A549 (cell line): ENCODE results near the gene KRTAP17-1. TPM values are rescaled to one million over a fixed set of nuclear protein-coding genes. Genes with fewer than 3 reads are reported as not detected.

Source experiments
- ATAC-seq, 2 experiments: fragments of 200-7000 bp in 1 of 2; fragments of >200 bp in 1 of 2; cut with Nextera tagmentation in 1 of 2; cut with Tn5 transposase in 1 of 2; 3 replicates each; pipeline versions ENCODE4 v1.8.0 to v1.9.1; 2018 to 2020; ENCODE audit warnings: mild to moderate bottlenecking in 1 of 2, moderate library complexity in 1 of 2
- CTCF ChIA-PET: fragments of 300-600 bp; sonication (Branson Sonifier 250); formaldehyde crosslinking; extraction: SDS; loops from one replicate; lab custom pipeline; 2021; ENCODE audit warnings: antibody characterized with exemption, inconsistent platforms; lab: Yijun Ruan, JAX
- POLR2A ChIA-PET: fragments of 350-600 bp; formaldehyde crosslinking; extraction: SDS; loops from one replicate; lab custom pipeline; 2021; ENCODE audit warnings: antibody characterized with exemption, inconsistent platforms; lab: Yijun Ruan, JAX
- DNase-seq, 2 experiments: peaks; one replicate each; pipeline versions ENCODE4 v3.0.0 to v3.0.0-alpha.2; 2011 to 2016; ENCODE audit warnings: low read depth in 1 of 2, low spot score in 1 of 2
- FAIRE-seq: peaks from 2 replicates; lab custom pipeline; 2011; peaks lifted over from hg19 to GRCh38; lab: Jason Lieb, UNC
- H3K27ac ChIP-seq, 2 experiments: fragments of >200 bp; sonication (Bioruptor Twin); formaldehyde crosslinking; 3 replicates each; pipeline ENCODE4 v1.5.1; 2016 to 2017
- H3K4me1 ChIP-seq: fragments of >200 bp; sonication (Bioruptor Twin); formaldehyde crosslinking; 3 replicates; pipeline ENCODE4 v1.6.1; 2016
- H3K4me2 ChIP-seq: fragments of >200 bp; sonication (Bioruptor Twin); formaldehyde crosslinking; 3 replicates; pipeline ENCODE4 v1.6.1; 2016
- H3K4me3 ChIP-seq: fragments of >200 bp; sonication (Bioruptor Twin); formaldehyde crosslinking; 3 replicates; pipeline ENCODE4 v1.5.1; 2016
- H3K9me3 ChIP-seq: fragments of >200 bp; sonication (Bioruptor Twin); formaldehyde crosslinking; 3 replicates; pipeline ENCODE4 v1.6.1; 2016
- ATOH8 ChIP-seq: fragments of 250-450 bp; sonication (Bioruptor Pico); IDR thresholded peaks from 2 replicates; pipeline ENCODE4 v1.5.0; 2020; ENCODE audit warnings: low read depth, mild to moderate bottlenecking, moderate library complexity
- BCL3 ChIP-seq: fragments of >200 bp; sonication (Bioruptor Twin); formaldehyde crosslinking; IDR thresholded peaks from 3 replicates; pipeline ENCODE4 v1.6.1; 2016
- CBX8 ChIP-seq: fragments of 200-600 bp; sonication (generic); IDR thresholded peaks from 2 replicates; pipeline ENCODE4 v1.6.1; 2016
- CHD2 ChIP-seq: fragments of 150-350 bp; IDR thresholded peaks from 2 replicates; pipeline ENCODE4 v1.6.1; 2014; ENCODE audit warnings: low read length; ENCODE audit not compliant: partially characterized antibody
- E2F6 ChIP-seq: IDR thresholded peaks from 2 replicates; pipeline ENCODE4 v1.6.1; 2012; ENCODE audit warnings: low read depth, borderline replicate concordance
- EHF ChIP-seq: fragments of 250-450 bp; sonication (Bioruptor Pico); IDR thresholded peaks from 2 replicates; pipeline ENCODE4 v1.5.0; 2020; ENCODE audit warnings: mild to moderate bottlenecking
- EHMT2 ChIP-seq: fragments of 200-600 bp; sonication (generic); IDR thresholded peaks from 2 replicates; pipeline ENCODE4 v1.6.1; 2016; ENCODE audit warnings: antibody characterized with exemption, low read depth, mild to moderate bottlenecking, moderate library complexity
- ESRRA ChIP-seq: fragments of 150-350 bp; IDR thresholded peaks from 2 replicates; pipeline ENCODE4 v1.6.1; 2014; ENCODE audit warnings: mild to moderate bottlenecking, low read length, borderline replicate concordance
- FOSL2 ChIP-seq, 2 experiments: fragments of 450-650 bp in 1 of 2; fragments of >200 bp in 1 of 2; sonication (Bioruptor Twin) in 1 of 2; formaldehyde crosslinking; IDR thresholded peaks; 2 replicates each; pipeline versions ENCODE4 v1.5.0 to v1.6.1; 2016 to 2020; ENCODE audit warnings: mild to moderate bottlenecking in 1 of 2, moderate library complexity in 1 of 2
- FOXS1 ChIP-seq: fragments of 250-450 bp; sonication (Bioruptor Pico); IDR thresholded peaks from 2 replicates; pipeline ENCODE4 v1.5.0; 2020; ENCODE audit warnings: mild to moderate bottlenecking, moderate library complexity
- GATA3 ChIP-seq: IDR thresholded peaks from 2 replicates; pipeline ENCODE4 v1.6.1; 2012; ENCODE audit warnings: borderline replicate concordance
- HDAC2 ChIP-seq: fragments of 200-600 bp; sonication (generic); IDR thresholded peaks from 2 replicates; pipeline ENCODE4 v1.6.1; 2016
- HES2 ChIP-seq: fragments of >200 bp; sonication (Bioruptor Twin); formaldehyde crosslinking; IDR thresholded peaks from 2 replicates; pipeline ENCODE4 v1.6.1; 2016
- HEYL ChIP-seq: fragments of 250-450 bp; sonication (Bioruptor Pico); IDR thresholded peaks from 2 replicates; pipeline ENCODE4 v1.8.0; 2021; ENCODE audit warnings: mild to moderate bottlenecking, moderate library complexity
- HOXB13 ChIP-seq: fragments of 250-450 bp; sonication (Bioruptor Pico); IDR thresholded peaks from 2 replicates; pipeline ENCODE4 v1.5.0; 2020; ENCODE audit warnings: low read depth, mild to moderate bottlenecking, moderate library complexity
- JUN ChIP-seq, 2 experiments: fragments of >200 bp; sonication (Bioruptor Twin); formaldehyde crosslinking; IDR thresholded peaks; 2 replicates in 1 of 2; 3 replicates in 1 of 2; pipeline ENCODE4 v1.6.1; 2016 to 2017
- KDM1A ChIP-seq: fragments of 200-600 bp; sonication (generic); IDR thresholded peaks from 2 replicates; pipeline ENCODE4 v1.6.1; 2016; ENCODE audit warnings: low read depth, mild to moderate bottlenecking
- MAFK ChIP-seq: fragments of 450-650 bp; IDR thresholded peaks from 2 replicates; pipeline ENCODE4 v1.6.1; 2014; ENCODE audit not compliant: partially characterized antibody
- MAX ChIP-seq: IDR thresholded peaks from 2 replicates; pipeline ENCODE4 v1.6.1; 2012
- MAZ ChIP-seq: fragments of 150-350 bp; IDR thresholded peaks from 2 replicates; pipeline ENCODE4 v1.6.1; 2014; ENCODE audit warnings: antibody characterized with exemption, low read depth, low read length, borderline replicate concordance
- POLR2AphosphoS2 ChIP-seq: conservative IDR thresholded peaks from 2 replicates; pipeline ENCODE4 v1.6.1; 2012; ENCODE audit warnings: low read length, improper control_type of control experiment, inconsistent platforms
- RAD21 ChIP-seq, 2 experiments: fragments of >200 bp in 1 of 2; sonication (Bioruptor Twin) in 1 of 2; formaldehyde crosslinking in 1 of 2; IDR thresholded peaks in 1 of 2; conservative IDR thresholded peaks in 1 of 2; 2 replicates in 1 of 2; 3 replicates in 1 of 2; pipeline ENCODE4 v1.6.1; 2012 to 2018; ENCODE audit warnings: inconsistent platforms in 1 of 2
- RCOR1 ChIP-seq: fragments of 150-350 bp; IDR thresholded peaks from 2 replicates; pipeline ENCODE4 v1.6.1; 2014; ENCODE audit warnings: antibody characterized with exemption, low read length, low read depth
- REST ChIP-seq: fragments of 200-600 bp; sonication (generic); IDR thresholded peaks from 2 replicates; pipeline ENCODE4 v1.6.1; 2016; ENCODE audit warnings: antibody characterized with exemption, mild to moderate bottlenecking, moderate library complexity
- SMC3 ChIP-seq: fragments of >200 bp; sonication (Bioruptor Twin); formaldehyde crosslinking; IDR thresholded peaks from 3 replicates; pipeline ENCODE4 v1.6.1; 2018; ENCODE audit warnings: inconsistent platforms
- SREBF2 ChIP-seq: fragments of 450-650 bp; IDR thresholded peaks from 2 replicates; pipeline ENCODE4 v1.6.1; 2014; ENCODE audit warnings: mild to moderate bottlenecking, moderate library complexity
- TP53 ChIP-seq: fragments of 250-450 bp; sonication (Bioruptor Pico); IDR thresholded peaks from 2 replicates; pipeline ENCODE4 v1.5.0; 2021; ENCODE audit warnings: mild to moderate bottlenecking, moderate library complexity
- ZC3H11A ChIP-seq: fragments of 450-650 bp; IDR thresholded peaks from 2 replicates; pipeline ENCODE4 v1.6.1; 2014; ENCODE audit warnings: antibody characterized with exemption, mild to moderate bottlenecking
- WGBS: methylation state at CpG from one replicate; pipeline ENCODE4 v1.1.6; 2017; ENCODE audit errors: missing lambda C conversion rate; 5-methylcytosine and 5-hydroxymethylcytosine counted together
- polyA plus RNA-seq, 4 experiments: library from polyadenylated mRNA; depleted of rRNA in 3 of 4; stranded (reverse); fragments of >200 nt; fragmentation: RNase III in 1 of 4; extraction: RNeasy Plus Mini Kit Qiagen cat#74134 plus additional on column Dnase treatment in 1 of 4; gene quantifications; 2 replicates in 3 of 4; 3 replicates in 1 of 4; pipeline ENCODE4 v1.2.3, GENCODE V29; 2011 to 2017

The KRTAP17-1 gene
- polyA plus RNA-seq, 2 of the 4 experiments (the other 2 are of a cell fraction): not detected

GRCh38 chr17:41328207-41328606, 12.7 kb upstream of the KRTAP17-1 start:
- Histone ChIP-seq H3K4me1 (no peaks in the 10 kb centered on the region), H3K9me3 (no peaks in the 10 kb centered on the region), H3K4me3 (no peak overlapping the region), H3K4me2 (no peak overlapping the region), H3K27ac (no peak overlapping the region)
- ATAC-seq (no peak), FAIRE-seq (no peak), DNase-seq (no peak)
- TF ChIP-seq E2F6 (no peak), HDAC2 (no peak), HES2 (no peak), BCL3 (no peak), MAFK (no peak), HOXB13 (no peak), FOSL2 (IDR thresholded peaks at IDR 0.05) (no peak), FOSL2 (CRISPR knock-in tag; IDR thresholded peaks at IDR 0.05) (no peak), ESRRA (no peak), REST (no peak), SREBF2 (no peak), JUN (IDR thresholded peaks at IDR 0.05) (no peak), RAD21 (conservative IDR thresholded peaks at IDR 0.05 in 1 of 2, IDR thresholded peaks at IDR 0.05 in 1 of 2) (no peak)
- ChIA-PET CTCF (interaction anchor here (0.8 to 5.3 kb wide), 25 partner anchors 10 to 525 kb away, joined by 3 to 40 read pairs (median 9); partner anchors contain the start of gene KRTAP17-1), POLR2A (no interaction called here)
- WGBS: 89% methylated on average over 7 of the region's 7 CpGs

- Histone ChIP-seq H3K4me1 (no peaks in the 10 kb centered on the region), H3K9me3 (no peaks in the 10 kb centered on the region), H3K4me2 (no peak overlapping the region), H3K4me3 (no peak overlapping the region), H3K27ac (0 out of 6 replicates have a peak overlapping the region, but pooled peaks of 1 of the 2 experiments have one; percentile 17)
- ATAC-seq (no peak), FAIRE-seq (no peak), DNase-seq (no peak)
- ChIA-PET POLR2A (no interaction called here), CTCF (interaction anchor here (0.8 to 5.3 kb wide), 17 partner anchors 11 to 524 kb away, joined by 3 to 40 read pairs (median 12); partner anchors contain the start of gene KRTAP17-1)
- WGBS: 88% methylated on average over 8 of the region's 8 CpGs
- TF ChIP-seq CBX8 (no peak), HOXB13 (no peak), ZC3H11A (no peak), SREBF2 (no peak), GATA3 (no peak), RCOR1 (no peak), TP53 (no peak), HEYL (CRISPR knock-in tag) (no peak), POLR2AphosphoS2 (no peak), KDM1A (no peak), JUN (IDR thresholded peaks at IDR 0.05) (no peak), EHMT2 (no peak), SMC3 (no peak), ATOH8 (CRISPR knock-in tag) (no peak), MAZ (no peak), EHF (CRISPR knock-in tag) (no peak), CHD2 (no peak), MAX (no peak), FOXS1 (CRISPR knock-in tag) (no peak)
Measured at GRCh38 chr17:41327411-41328120, 12.1 kb upstream of the KRTAP17-1 start.
